ENCODE measurements around the gene GREB1.

Gene GREB1

GRCh38 chr2:11508279-11508678 lies 25.6 kb upstream of the GREB1 start:
- DNase-seq (ENCODE audit: low read depth) = no peak

- DNase-seq (ENCODE audit: low read depth) = no peak
Observed at GRCh38 chr2:11509657-11510360, 24.0 kb upstream of the GREB1 start.

DNA sequence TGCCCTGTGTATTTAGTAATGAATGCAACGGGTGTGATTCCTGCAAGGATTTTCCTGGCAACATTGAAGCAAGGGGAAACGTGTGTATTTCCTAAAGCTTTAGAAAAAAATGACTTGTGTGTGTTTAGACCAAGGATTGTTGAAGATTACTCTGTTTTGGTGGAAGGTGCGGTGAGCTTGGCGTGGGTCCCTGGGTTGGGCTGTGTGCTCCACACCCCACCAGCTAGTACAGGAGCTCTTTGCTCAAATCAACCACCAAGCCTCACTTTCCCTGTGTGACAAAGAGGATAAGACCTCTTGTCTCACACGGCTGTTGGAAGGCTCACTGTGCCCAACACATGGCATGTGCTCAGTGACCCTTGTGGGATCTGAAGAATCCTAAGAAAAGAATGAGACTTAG lies 21.4 kb upstream of the GREB1 start:
- DNase-seq (ENCODE audit: low read depth) = no peak

GRCh38 chr2:11513319-11513718 lies 20.5 kb upstream of the GREB1 start:
- no peak for DNase-seq (ENCODE audit: low read depth)

- DNase-seq (ENCODE audit: low read depth) = no peak
Observed at GRCh38 chr2:11514081-11514730, 19.6 kb upstream of the GREB1 start.

- no peak for DNase-seq (ENCODE audit: low read depth)
Observed at GRCh38 chr2:11514904-11515303, 18.9 kb upstream of the GREB1 start.

- DNase-seq (ENCODE audit: low read depth) = no peak
Observed at GRCh38 chr2:11515490-11515981, 18.3 kb upstream of the GREB1 start.

DNA sequence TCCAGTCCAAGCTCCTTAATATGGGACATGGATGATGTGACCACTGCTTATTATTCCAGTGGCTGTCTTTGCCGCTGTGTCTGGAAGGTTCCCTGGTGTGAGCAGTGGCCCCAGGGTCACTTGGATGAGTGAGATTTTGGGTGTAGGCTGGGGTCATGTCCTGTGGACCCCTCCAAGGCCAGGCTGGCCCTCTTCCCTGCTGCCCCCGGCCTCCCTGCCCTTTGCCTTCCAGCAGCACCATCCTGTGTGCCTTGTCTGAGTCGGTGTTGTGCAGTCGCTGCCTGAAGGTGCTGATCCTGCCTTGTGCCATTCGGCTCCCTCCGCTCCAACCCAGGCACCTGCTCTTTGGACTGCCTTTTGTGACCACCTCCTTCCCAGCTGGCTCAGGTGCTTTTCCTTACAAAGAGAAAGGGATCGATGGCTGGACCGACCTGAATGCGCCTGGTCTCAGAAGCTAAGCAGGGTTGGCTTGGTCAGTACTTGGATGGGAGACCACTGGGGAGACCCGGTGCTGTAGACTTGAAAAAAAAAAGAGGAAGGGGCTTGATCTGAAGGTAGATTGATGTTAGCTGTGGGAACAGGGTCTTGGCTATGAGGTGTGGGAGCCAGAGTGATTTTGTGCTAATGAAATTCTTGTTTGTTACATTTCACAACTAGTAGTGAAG lies 16.7 kb upstream of the GREB1 start:
- DNase-seq (ENCODE audit: low read depth) = no peak

GRCh38 chr2:11517906-11518305 lies 15.9 kb upstream of the GREB1 start:
- DNase-seq (ENCODE audit: low read depth) = no peak

DNA sequence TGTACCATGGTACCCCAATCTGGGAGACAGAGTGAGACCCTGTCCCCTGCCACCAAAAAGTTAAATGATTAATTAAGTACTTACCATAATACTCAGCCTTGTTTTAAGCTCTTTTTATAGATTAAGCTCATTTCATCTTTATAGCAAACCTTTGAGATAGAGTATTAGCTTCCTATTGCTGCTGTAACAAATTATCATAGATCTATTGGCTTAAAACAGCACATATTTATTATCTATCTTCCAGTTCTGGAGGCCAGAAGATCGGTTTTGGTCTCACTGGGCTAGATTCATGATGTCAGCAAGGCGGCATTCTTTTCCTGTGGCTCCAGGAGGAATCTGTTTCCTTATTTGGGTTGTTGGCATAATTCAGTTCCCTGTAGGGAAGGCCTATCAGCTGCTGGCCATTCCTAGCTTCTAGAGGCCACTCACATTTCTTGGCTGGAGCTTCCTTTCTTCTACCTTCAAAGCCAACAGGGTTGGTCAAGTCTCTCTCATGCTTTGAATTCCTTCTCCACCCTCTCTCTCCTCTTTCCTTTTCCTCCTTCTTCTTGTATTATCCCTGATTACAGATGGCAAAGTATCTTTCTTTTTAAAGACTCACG lies 13.7 kb upstream of the GREB1 start:
- no peak for DNase-seq (ENCODE audit: low read depth)

DNA sequence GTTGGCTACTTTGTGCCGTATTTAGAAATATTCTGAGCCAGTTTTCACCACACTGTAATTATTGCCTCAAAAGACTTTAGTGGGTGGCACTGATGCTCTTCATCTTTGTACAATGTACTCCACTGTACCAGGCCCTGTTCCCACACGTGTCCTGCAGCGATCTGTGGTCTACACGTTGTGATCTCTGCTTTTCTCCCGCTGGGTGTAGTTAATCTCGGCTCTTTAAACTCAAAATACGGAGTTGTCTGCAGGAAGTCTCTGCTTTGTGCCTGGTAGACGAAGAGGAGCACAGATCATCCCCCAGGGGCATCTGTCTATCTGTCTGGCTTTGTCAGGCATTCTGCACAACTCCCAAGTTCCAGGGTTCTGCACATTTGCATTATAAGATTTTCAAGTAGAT lies 12.1 kb upstream of the GREB1 start:
- DNase-seq (ENCODE audit: low read depth) = no peak

GRCh38 chr2:11524470-11524869 lies 9.4 kb upstream of the GREB1 start:
- DNase-seq (ENCODE audit: low read depth) = no peak

DNA sequence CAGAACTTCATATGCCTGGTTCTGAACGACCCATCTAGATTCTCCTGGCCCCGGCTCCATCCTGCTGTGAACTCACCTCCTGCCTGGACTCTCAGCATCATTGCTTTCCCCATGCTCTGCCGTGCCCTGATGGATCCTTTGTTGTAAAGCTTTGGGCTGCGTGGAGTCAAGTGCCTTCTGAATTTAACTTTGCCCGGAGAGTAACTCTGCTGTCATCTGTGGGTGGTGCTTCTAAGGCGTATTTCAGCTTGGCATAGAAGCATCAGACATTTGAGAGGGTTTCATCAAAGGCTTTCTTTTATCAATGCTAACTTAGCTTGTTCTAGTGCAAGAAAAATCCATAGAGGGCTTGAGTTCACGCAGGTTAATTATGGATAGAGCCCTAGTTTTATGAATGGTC lies 8.1 kb upstream of the GREB1 start:
- no peak for DNase-seq (ENCODE audit: low read depth)

DNA sequence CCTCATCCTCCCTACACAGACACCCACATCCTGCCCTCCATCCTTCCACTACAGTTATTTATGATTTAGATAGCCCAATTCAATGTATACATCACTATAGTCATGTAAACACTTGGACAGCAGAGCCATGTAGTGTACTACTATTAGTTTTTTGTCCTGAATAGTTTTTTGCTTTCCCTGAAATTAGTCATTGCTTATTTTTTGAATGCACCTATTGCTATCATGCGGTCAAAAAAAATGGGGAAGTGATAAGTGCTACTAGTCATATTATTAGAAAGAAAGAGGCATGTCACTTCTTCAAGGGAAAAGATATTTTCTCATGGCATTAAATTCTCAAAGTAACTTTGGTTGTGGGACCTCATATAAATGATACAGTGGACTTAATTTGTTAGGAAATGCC lies 6.8 kb upstream of the GREB1 start:
- no peak for DNase-seq (ENCODE audit: low read depth)

GRCh38 chr2:11528228-11528627 lies 5.6 kb upstream of the GREB1 start:
- DNase-seq (ENCODE audit: low read depth) = no peak

DNA sequence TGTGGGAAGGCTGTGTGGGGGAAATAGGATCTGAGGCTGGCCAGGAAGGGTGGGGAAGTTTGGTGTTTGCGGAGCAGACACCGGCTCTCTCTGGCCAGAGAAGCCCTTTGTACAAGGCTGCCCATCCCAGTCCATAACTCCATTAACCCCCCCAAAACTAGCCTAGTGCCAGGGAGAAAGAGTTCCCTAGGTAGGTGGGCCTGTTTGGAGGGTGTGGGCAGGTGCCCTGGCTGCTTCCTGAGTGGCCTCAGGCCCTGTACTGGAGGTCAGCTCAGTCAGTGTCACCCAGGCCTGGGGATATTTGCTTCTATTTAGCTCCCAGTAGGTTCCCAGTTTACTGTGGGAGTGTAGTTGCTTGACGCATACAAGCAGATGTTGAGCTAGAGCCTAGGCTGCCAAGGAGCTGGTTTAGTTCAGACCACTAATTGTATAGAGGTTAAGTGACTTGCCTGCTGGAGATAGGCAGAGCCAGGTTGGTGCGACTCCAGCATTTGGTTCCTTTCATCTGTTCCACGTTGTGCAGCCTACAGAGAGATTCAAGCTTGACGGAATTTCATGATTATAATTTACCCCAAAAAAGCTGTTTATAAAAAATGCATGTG lies 2.9 kb upstream of the GREB1 start:
- DNase-seq (ENCODE audit: low read depth) = no peak

- DNase-seq (ENCODE audit: low read depth) = no peak
Observed at GRCh38 chr2:11532416-11533055, 1.3 kb upstream of the GREB1 start.

- no peak for DNase-seq (ENCODE audit: low read depth)
Observed at GRCh38 chr2:11534071-11534745, 363 bp downstream of the GREB1 start.

GRCh38 chr2:11534746-11535484 lies 1.1 kb downstream of the GREB1 start:
- DNase-seq (ENCODE audit: low read depth) = no peak

DNA sequence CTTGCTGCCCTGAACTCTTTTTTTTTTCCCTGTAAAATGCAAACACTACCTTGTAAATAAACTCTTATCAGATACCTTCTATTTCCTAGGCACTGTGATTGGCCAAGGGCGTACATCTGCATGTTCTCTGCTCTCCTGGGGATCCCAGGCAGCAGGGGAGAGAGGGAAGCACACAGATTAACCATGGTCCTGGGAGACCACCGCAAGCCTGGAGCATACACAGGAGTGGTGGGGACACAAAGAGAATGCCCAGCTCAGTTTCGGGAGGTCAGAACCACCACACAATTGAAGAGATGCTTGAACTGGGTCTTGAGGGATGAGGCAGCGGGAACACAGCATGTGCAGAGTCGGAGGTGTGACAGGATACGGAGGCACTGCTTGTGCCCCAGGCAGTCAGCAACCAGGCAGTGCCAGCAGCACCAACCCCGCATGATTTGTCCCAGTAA lies 2.1 kb downstream of the GREB1 start:
- no peak for DNase-seq (ENCODE audit: low read depth)

DNA sequence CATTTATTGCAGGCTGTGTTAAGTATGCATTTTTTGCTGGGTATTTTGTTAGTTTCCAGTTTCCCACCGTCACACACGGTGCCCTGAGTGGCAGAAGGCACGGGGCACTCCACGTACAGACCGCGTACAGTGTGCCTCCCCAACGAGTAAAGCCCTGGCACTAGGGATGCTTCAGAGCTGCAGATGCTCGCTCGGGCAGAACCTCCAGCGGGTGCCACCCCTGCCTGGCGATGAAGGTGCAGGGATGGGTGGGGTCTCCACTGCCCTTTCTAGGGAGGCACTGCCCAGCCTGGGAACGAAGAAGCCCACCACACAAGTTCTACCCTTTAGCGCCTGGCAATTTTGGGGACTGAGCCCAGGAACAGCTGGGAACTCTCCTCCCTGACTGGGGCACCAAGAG lies 4.1 kb downstream of the GREB1 start:
- no peak for DNase-seq (ENCODE audit: low read depth)
